H9 (cell line): ENCODE data around the gene CADM1. TPM values are rescaled to one million over a fixed set of nuclear protein-coding genes. Genes with fewer than 3 reads are reported as not detected.

Experiments used
- DNase-seq: peaks from one replicate; pipeline ENCODE4 v3.0.0-alpha.2; 2017
- H2AFZ ChIP-seq: one replicate; pipeline ENCODE4 v1.6.1; 2013; ENCODE audit warnings: mild to moderate bottlenecking, low read length, control low read depth, moderate library complexity
- H2AK5ac ChIP-seq: 2 replicates; pipeline ENCODE4 v1.6.1; 2013; ENCODE audit warnings: low read length, control low read depth, mixed read lengths; ENCODE audit not compliant: insufficient read length
- H2BK120ac ChIP-seq: one replicate; pipeline ENCODE4 v1.6.1; 2013; ENCODE audit warnings: low read depth, mild to moderate bottlenecking, low read length, control low read depth, inconsistent platforms; ENCODE audit not compliant: poor library complexity, severe bottlenecking
- H2BK12ac ChIP-seq: 2 replicates; pipeline ENCODE4 v1.6.1; 2013; ENCODE audit warnings: low read length, control low read depth, mixed read lengths, low read depth; ENCODE audit not compliant: insufficient read length
- H2BK15ac ChIP-seq: 2 replicates; pipeline ENCODE4 v1.6.1; 2013; ENCODE audit warnings: low read depth, low read length, control low read depth
- H2BK20ac ChIP-seq: one replicate; pipeline ENCODE4 v1.6.1; 2013; ENCODE audit warnings: low read depth, mild to moderate bottlenecking, low read length, control low read depth, inconsistent platforms; ENCODE audit not compliant: poor library complexity, severe bottlenecking
- H2BK5ac ChIP-seq: 2 replicates; pipeline ENCODE4 v1.6.1; 2013; ENCODE audit warnings: low read length, control low read depth, mixed read lengths; ENCODE audit not compliant: insufficient read length
- H3K14ac ChIP-seq: 2 replicates; pipeline ENCODE4 v1.6.1; 2013; ENCODE audit warnings: low read length, control low read depth; ENCODE audit not compliant: insufficient read depth
- H3K18ac ChIP-seq: 2 replicates; pipeline ENCODE4 v1.6.1; 2013; ENCODE audit warnings: low read depth, mild to moderate bottlenecking, mixed read lengths, low read length, control low read depth; ENCODE audit not compliant: insufficient read length
- H3K23ac ChIP-seq: 2 replicates; pipeline ENCODE4 v1.6.1; 2013; ENCODE audit warnings: low read length, control low read depth, mixed read lengths, low read depth; ENCODE audit not compliant: insufficient read length
- H3K23me2 ChIP-seq: 2 replicates; pipeline ENCODE4 v1.6.1; 2013; ENCODE audit warnings: low read depth, mild to moderate bottlenecking, mixed read lengths, low read length, control low read depth; ENCODE audit not compliant: insufficient read length, poor library complexity, severe bottlenecking
- H3K27ac ChIP-seq: 2 replicates; pipeline ENCODE4 v1.5.1; 2013; ENCODE audit warnings: low read length, control low read depth, mixed read lengths, low read depth; ENCODE audit not compliant: insufficient read length
- H3K27me3 ChIP-seq: 2 replicates; pipeline ENCODE4 v1.6.1; 2013; ENCODE audit warnings: low read length, control low read depth, inconsistent platforms; ENCODE audit not compliant: insufficient read depth
- H3K4ac ChIP-seq: 2 replicates; pipeline ENCODE4 v1.6.1; 2013; ENCODE audit warnings: low read depth, mild to moderate bottlenecking, control low read depth, inconsistent platforms, low read length, moderate library complexity
- H3K4me1 ChIP-seq: 2 replicates; pipeline ENCODE4 v1.6.1; 2013; ENCODE audit warnings: low read length, control low read depth, inconsistent platforms; ENCODE audit not compliant: insufficient read depth
- H3K4me2 ChIP-seq: 2 replicates; pipeline ENCODE4 v1.6.1; 2013; ENCODE audit warnings: low read length, control low read depth, mixed read lengths; ENCODE audit not compliant: insufficient read length, insufficient read depth
- H3K56ac ChIP-seq: 2 replicates; pipeline ENCODE4 v1.6.1; 2013; ENCODE audit warnings: low read depth, mild to moderate bottlenecking, mixed read lengths, low read length, control low read depth; ENCODE audit not compliant: insufficient read length
- H3K79me1 ChIP-seq: 2 replicates; pipeline ENCODE4 v1.6.1; 2013; ENCODE audit warnings: low read depth, mild to moderate bottlenecking, moderate library complexity, low read length, control low read depth, inconsistent platforms; ENCODE audit not compliant: insufficient read depth, poor library complexity, severe bottlenecking
- H3K79me2 ChIP-seq: 2 replicates; pipeline ENCODE4 v1.6.1; 2013; ENCODE audit warnings: low read length, control low read depth, inconsistent platforms; ENCODE audit not compliant: insufficient read depth
- H3K9ac ChIP-seq: 2 replicates; pipeline ENCODE4 v1.6.1; 2013; ENCODE audit warnings: low read length, control low read depth, mixed read lengths; ENCODE audit not compliant: insufficient read length; ENCODE audit errors: extremely low read depth
- H3K9me3 ChIP-seq: one replicate; pipeline ENCODE4 v1.6.1; 2013; ENCODE audit warnings: low read depth, low read length, inconsistent platforms; ENCODE audit not compliant: control insufficient read depth
- H3T11ph ChIP-seq: one replicate; pipeline ENCODE4 v1.6.1; 2013; ENCODE audit warnings: mild to moderate bottlenecking, low read length, control low read depth, inconsistent platforms
- H4K20me1 ChIP-seq: one replicate; pipeline ENCODE4 v1.6.1; 2013; ENCODE audit not compliant: control insufficient read depth, insufficient read length, insufficient read depth
- H4K5ac ChIP-seq: 2 replicates; pipeline ENCODE4 v1.6.1; 2013; ENCODE audit warnings: low read depth, mild to moderate bottlenecking, mixed read lengths, low read length, control low read depth; ENCODE audit not compliant: insufficient read length
- H4K8ac ChIP-seq: replicated peaks from 2 replicates; pipeline ENCODE4 v1.6.1; 2013; ENCODE audit warnings: low read length, control low read depth, mixed read lengths, low read depth; ENCODE audit not compliant: insufficient read length
- H4K91ac ChIP-seq: 2 replicates; pipeline ENCODE4 v1.6.1; 2013; ENCODE audit warnings: low read depth, mild to moderate bottlenecking, moderate library complexity, mixed read lengths, low read length, control low read depth; ENCODE audit not compliant: insufficient read length
- H3K27ac Mint-ChIP-seq, 3 experiments: 2 replicates in 2 of 3; 3 replicates in 1 of 3; pipeline ENCODE4 v1.8.0; 2020 to 2021; ENCODE audit warnings: mixed read lengths in 3 of 3, mild to moderate bottlenecking in 1 of 3, moderate library complexity in 1 of 3
- H3K27me3 Mint-ChIP-seq: 2 replicates; pipeline ENCODE4 v1.8.0; 2021; ENCODE audit warnings: low read depth, mild to moderate bottlenecking, moderate library complexity, mixed read lengths
- H3K36me3 Mint-ChIP-seq, 3 experiments: 2 replicates in 2 of 3; 3 replicates in 1 of 3; pipeline ENCODE4 v1.8.0; 2020 to 2021; ENCODE audit warnings: low read depth in 3 of 3, mixed read lengths in 3 of 3; ENCODE audit not compliant: insufficient read depth in 1 of 3
- H3K4me1 Mint-ChIP-seq, 2 experiments: 2 replicates each; pipeline ENCODE4 v1.8.0; 2020; ENCODE audit warnings: mixed read lengths in 2 of 2
- H3K4me3 Mint-ChIP-seq, 2 experiments: 2 replicates in 1 of 2; 3 replicates in 1 of 2; pipeline ENCODE4 v1.8.0; 2020 to 2021; ENCODE audit warnings: mild to moderate bottlenecking in 2 of 2, mixed read lengths in 2 of 2, moderate library complexity in 1 of 2
- H3K9me3 Mint-ChIP-seq, 2 experiments: 2 replicates in 1 of 2; 3 replicates in 1 of 2; pipeline ENCODE4 v1.8.0; 2020; ENCODE audit warnings: mild to moderate bottlenecking in 2 of 2, mixed read lengths in 2 of 2, moderate library complexity in 1 of 2
- WGBS: extraction: QIAGEN DNeasy Blood & Tissue Kit; methylation state at CpG from one replicate; pipeline ENCODE4 v1.1.7; 2013; ENCODE audit warnings: missing lambda C conversion rate, low lambda C conversion rate, mixed read lengths; ENCODE audit not compliant: insufficient read length; ENCODE audit errors: extremely low coverage; 5-methylcytosine and 5-hydroxymethylcytosine counted together
- total RNA-seq: library from RNA; stranded (reverse); gene quantifications from 2 replicates; pipeline ENCODE4 v1.2.1, GENCODE V29; 2021
- TF ChIP-seq, protein P1 (sequence below): fragments of 200-600 bp; sonication (generic); conservative IDR thresholded peaks from 3 replicates; pipeline ENCODE4 v1.8.0; 2021; ENCODE audit warnings: antibody characterized with exemption, mild to moderate bottlenecking

CADM1 gene
- total RNA-seq, 1 experiment from 2014 or later, result 11.9 TPM

DNA sequence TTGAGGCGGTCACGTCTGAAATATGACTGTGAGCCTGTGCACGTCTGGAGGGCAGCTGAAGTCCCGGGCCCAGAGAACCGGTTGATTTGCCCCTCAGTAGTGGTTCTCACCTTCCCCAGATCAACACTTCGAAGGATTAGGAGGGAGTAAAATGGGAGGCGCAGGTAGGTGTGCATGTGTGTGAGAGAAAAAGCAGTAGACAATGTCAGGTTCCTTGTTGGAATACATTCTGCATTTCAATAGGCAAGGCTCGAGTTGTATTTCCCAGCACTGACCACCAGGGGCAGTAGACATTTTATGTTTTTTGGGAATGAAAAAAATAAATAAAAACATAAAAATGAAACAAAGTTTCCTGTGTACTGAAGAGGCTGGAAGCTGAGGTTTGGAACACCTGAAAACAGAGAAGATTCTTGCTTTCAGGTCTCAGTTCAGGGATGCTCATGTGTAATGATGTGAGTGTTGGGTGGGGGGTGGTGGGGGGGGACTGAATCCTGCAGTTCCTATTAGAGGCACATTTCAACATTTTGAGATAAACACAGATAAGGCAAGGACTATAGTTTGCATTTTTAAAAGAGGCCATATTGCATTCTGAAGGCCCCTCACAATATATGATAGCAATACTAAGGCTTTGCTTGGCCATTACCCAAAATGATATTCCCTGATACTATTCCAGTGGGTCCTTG, 333.9 kb downstream of the CADM1 start:
- Histone ChIP-seq H2BK120ac (no peak overlapping the region), H4K20me1 (no peaks in the 10 kb centered on the region), H3K4me1 (peaks cover 6% of the 10 kb centered on the region), H3K27ac (no peak overlapping the region), H3K18ac (no peak overlapping the region), H4K5ac (no peak overlapping the region), H2BK5ac (no peak overlapping the region), H3K14ac (no peak overlapping the region), H3K23me2 (no peaks in the 10 kb centered on the region), H3K4ac (no peak overlapping the region), H3K9ac (no peak overlapping the region), H3K23ac (no peak overlapping the region), H2AFZ (no peak overlapping the region), H3K56ac (no peak overlapping the region), H3K79me1 (no peaks in the 10 kb centered on the region), H4K8ac (no peak overlapping the region), H3K79me2 (no peaks in the 10 kb centered on the region), H2BK12ac (no peak overlapping the region), H3T11ph (no peak overlapping the region), H3K27me3 (no peaks in the 10 kb centered on the region), H3K9me3 (no peaks in the 10 kb centered on the region), H2BK20ac (no peak overlapping the region), H4K91ac (no peak overlapping the region), H2BK15ac (no peak overlapping the region), H3K4me2 (no peak overlapping the region), H2AK5ac (no peak overlapping the region)
- WGBS, result no CpG with 5 or more reads among the region's 8 CpGs
- no peaks in the 10 kb centered on the region for H3K9me3 Mint-ChIP-seq
- H3K27me3 Mint-ChIP-seq, result peaks cover 8% of the 10 kb centered on the region
- H3K4me1 Mint-ChIP-seq, result peaks cover 33 to 35% of the 10 kb centered on the region in 2 experiments
- peak overlapping the region in 1 of 3 experiments; percentile 81; a peak in 2 of 7 replicates for H3K27ac Mint-ChIP-seq
- H3K36me3 Mint-ChIP-seq, result no peaks in the 10 kb centered on the region
- DNase-seq, result no peak
- TF ChIP-seq, protein P1, sequence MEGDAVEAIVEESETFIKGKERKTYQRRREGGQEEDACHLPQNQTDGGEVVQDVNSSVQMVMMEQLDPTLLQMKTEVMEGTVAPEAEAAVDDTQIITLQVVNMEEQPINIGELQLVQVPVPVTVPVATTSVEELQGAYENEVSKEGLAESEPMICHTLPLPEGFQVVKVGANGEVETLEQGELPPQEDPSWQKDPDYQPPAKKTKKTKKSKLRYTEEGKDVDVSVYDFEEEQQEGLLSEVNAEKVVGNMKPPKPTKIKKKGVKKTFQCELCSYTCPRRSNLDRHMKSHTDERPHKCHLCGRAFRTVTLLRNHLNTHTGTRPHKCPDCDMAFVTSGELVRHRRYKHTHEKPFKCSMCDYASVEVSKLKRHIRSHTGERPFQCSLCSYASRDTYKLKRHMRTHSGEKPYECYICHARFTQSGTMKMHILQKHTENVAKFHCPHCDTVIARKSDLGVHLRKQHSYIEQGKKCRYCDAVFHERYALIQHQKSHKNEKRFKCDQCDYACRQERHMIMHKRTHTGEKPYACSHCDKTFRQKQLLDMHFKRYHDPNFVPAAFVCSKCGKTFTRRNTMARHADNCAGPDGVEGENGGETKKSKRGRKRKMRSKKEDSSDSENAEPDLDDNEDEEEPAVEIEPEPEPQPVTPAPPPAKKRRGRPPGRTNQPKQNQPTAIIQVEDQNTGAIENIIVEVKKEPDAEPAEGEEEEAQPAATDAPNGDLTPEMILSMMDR, result peak; percentile 83
- no peak overlapping the region for H3K4me3 Mint-ChIP-seq
